ENCODE measurements around the gene KANK2. TPM values are rescaled to one million over a fixed set of nuclear protein-coding genes. Genes with fewer than 3 reads are reported as not detected.

Gene KANK2
- total and polyA plus RNA-seq, 2 of the 4 experiments (the other 2 are of a cell fraction), result 104 to 176 TPM

GRCh38 chr19:11239377-11240000 lies 42.1 kb upstream of the KANK2 start, which contains the start of gene ANGPTL8:
Gene ANGPTL8 (plus strand): TSS chr19:11239619. CDS start chr19:11239638, 19 bp downstream.
- H3K4ac ChIP-seq (ENCODE audit: low read depth, low read length), result no peak within 1 kb of the TSS
- H2BK15ac ChIP-seq (ENCODE audit: low read depth, low read length), result no peak within 1 kb of the TSS
- H3K9me1 ChIP-seq (ENCODE audit: insufficient read depth, low read length), result peaks cover 4% of the 10 kb centered on the region; the same call in 1 of the 2 replicates
- no peaks in the 10 kb centered on the region for H3K79me1 ChIP-seq (ENCODE audit: low read depth in 1 of 2, low read length in 2 of 2)
- H4K91ac ChIP-seq (ENCODE audit: insufficient read depth, low read depth, low read length), result no peak within 1 kb of the TSS
- H3K4me1 ChIP-seq (ENCODE audit: control insufficient read depth, insufficient read depth, low read length), result 0 out of 2 replicates have a peak, but pooled peaks cover 1% of the 10 kb centered on the region
- no peak within 1 kb of the TSS for H4K5ac ChIP-seq (ENCODE audit: low read depth, low read length)
- no peak within 1 kb of the TSS for H3K4me2 ChIP-seq (ENCODE audit: low read depth, low read length)
- H3K9ac ChIP-seq (ENCODE audit: low read depth, low read length), result no peak within 1 kb of the TSS
- no peak within 1 kb of the TSS for H3K56ac ChIP-seq (ENCODE audit: extremely low read depth, insufficient read depth, low read length)
- H2BK20ac ChIP-seq (ENCODE audit: low read depth, low read length), result no peak within 1 kb of the TSS
- 92% methylated on average over 13 of the region's 23 CpGs; no CpG with 5 or more reads in 1 of the 2 experiments for WGBS, 2 experiments (ENCODE audit: extremely low coverage in 2 of 2, insufficient read length in 1 of 2)
- POLR2A ChIA-PET (ENCODE audit: unreplicated experiment), result no interaction called here
- no peaks in the 10 kb centered on the region for H3K27me3 ChIP-seq (ENCODE audit: control insufficient read depth, insufficient read depth, low read length)
- no peak within 1 kb of the TSS for H3K27ac ChIP-seq (ENCODE audit: insufficient read depth, low read length)
- TF ChIP-seq RAD21 (IDR thresholded peaks at IDR 0.05; ENCODE audit: low read length) (no peak), RCOR1 (IDR thresholded peaks at IDR 0.05; ENCODE audit: insufficient replicate concordance, low read length) (no peak), NFE2L2 (IDR thresholded peaks at IDR 0.05; ENCODE audit: low read depth, low read length) (no peak), CHD1 (IDR thresholded peaks at IDR 0.05; ENCODE audit: low read depth, low read length) (no peak), POLR2A (IDR thresholded peaks at IDR 0.05; ENCODE audit: low read depth, low read length) (no peak), RFX5 (IDR thresholded peaks at IDR 0.05; ENCODE audit: low read depth, low read length) (no peak), SMC3 (IDR thresholded peaks at IDR 0.05; ENCODE audit: low read depth, low read length) (no peak)
- no peaks in the 10 kb centered on the region for H4K20me1 ChIP-seq (ENCODE audit: insufficient read depth, low read length)
- BruUV-seq (replicated peaks), result no TSS peak
- no peak within 1 kb of the TSS for H3K18ac ChIP-seq (ENCODE audit: low read depth, low read length)
- dilution Hi-C loops (cut with HindIII; ENCODE audit: low sequenced_read_pairs, unreplicated experiment), result no loop called here
- no peak within 1 kb of the TSS for H3K4me3 ChIP-seq (ENCODE audit: insufficient read depth, low read depth, low read length)
- H2AK9ac ChIP-seq (replicated peaks; ENCODE audit: low read depth, low read length, poor library complexity), result no peak within 1 kb of the TSS
- no peak within 1 kb of the TSS for H2BK120ac ChIP-seq (ENCODE audit: low read depth, low read length)
- CTCF ChIA-PET, result no interaction called here
- no peak within 1 kb of the TSS for H4K8ac ChIP-seq (ENCODE audit: low read depth in 2 of 2, low read length in 2 of 2)
- DNase-seq (no peak), ATAC-seq (ENCODE audit: low read depth) (no peak)
- in situ Hi-C loops (cut with MboI; ENCODE audit: low sequenced_read_pairs), result no loop called here
- H2AK5ac ChIP-seq (ENCODE audit: low read depth, low read length), result no peak within 1 kb of the TSS
- no peaks in the 10 kb centered on the region for H3K9me3 ChIP-seq (ENCODE audit: control insufficient read depth, insufficient read depth, low read length)
- no peak within 1 kb of the TSS for H2BK5ac ChIP-seq (ENCODE audit: low read depth, low read length, poor library complexity, severe bottlenecking)
- H2AFZ ChIP-seq (replicated peaks; ENCODE audit: low read length, poor library complexity), result no peak within 1 kb of the TSS
- intact Hi-C loops (cut with micrococcal nuclease), result no loop called here
- H3K14ac ChIP-seq (replicated peaks; ENCODE audit: low read depth, low read length), result no peak within 1 kb of the TSS
- H3K23ac ChIP-seq (ENCODE audit: low read depth, low read length), result no peak within 1 kb of the TSS
- H3K36me3 ChIP-seq (ENCODE audit: control insufficient read depth, insufficient read depth, low read length), result peaks cover 28% of the 10 kb centered on the region; the same call in 1 of the 2 replicates

Measured in IMR-90 (cell line).